Keratinocyte (primary cell): Measurements from ENCODE around the gene LRRN2. TPM values are rescaled to one million over a fixed set of nuclear protein-coding genes. Genes with fewer than 3 reads are reported as not detected.

Experiments used
- DNase-seq: peaks from one replicate; pipeline ENCODE4 v3.0.0-alpha.2; 2011; ENCODE audit warnings: low read depth, missing footprints, low spot score
- FAIRE-seq: peaks from 2 replicates; lab custom pipeline; 2011; peaks lifted over from hg19 to GRCh38; lab: Jason Lieb, UNC
- H2AFZ ChIP-seq: 2 replicates; pipeline ENCODE4 v1.6.0; 2012; ENCODE audit warnings: low read length, control low read depth, inconsistent platforms; ENCODE audit not compliant: control insufficient read depth
- H3K27ac ChIP-seq: 2 replicates; pipeline ENCODE4 v1.5.1; 2011; ENCODE audit warnings: low read length; ENCODE audit not compliant: control insufficient read depth, insufficient read depth
- H3K27me3 ChIP-seq: 3 replicates; pipeline ENCODE4 v1.6.0; 2011; ENCODE audit warnings: low read length; ENCODE audit not compliant: control insufficient read depth, insufficient read depth; ENCODE audit errors: extremely low read depth
- H3K36me3 ChIP-seq, 2 experiments: 2 replicates in 1 of 2; 3 replicates in 1 of 2; pipeline ENCODE4 v1.5.1; 2011; ENCODE audit warnings: low read length in 2 of 2, mild to moderate bottlenecking in 1 of 2; ENCODE audit not compliant: control insufficient read depth in 2 of 2, insufficient read depth in 2 of 2; ENCODE audit errors: extremely low read depth in 1 of 2
- H3K4me1 ChIP-seq: 3 replicates; pipeline ENCODE4 v1.5.1; 2011; ENCODE audit warnings: low read length; ENCODE audit not compliant: control insufficient read depth, insufficient read depth; ENCODE audit errors: extremely low read depth
- H3K4me2 ChIP-seq: 3 replicates; pipeline ENCODE4 v1.6.0; 2011; ENCODE audit warnings: low read depth, low read length; ENCODE audit not compliant: control insufficient read depth, insufficient read depth; ENCODE audit errors: extremely low read depth
- H3K4me3 ChIP-seq, 3 experiments: fragments of 200-600 bp in 1 of 3; sonication (generic) in 1 of 3; 2 replicates in 2 of 3; 3 replicates in 1 of 3; pipeline ENCODE4 v1.5.1; 2011 to 2016; ENCODE audit warnings: low read length in 3 of 3, mild to moderate bottlenecking in 3 of 3, control low read depth in 2 of 3, inconsistent platforms in 1 of 3, low read depth in 1 of 3, mixed read lengths in 1 of 3, mixed run types in 1 of 3, moderate library complexity in 1 of 3; ENCODE audit not compliant: control insufficient read depth in 2 of 3, insufficient read depth in 2 of 3; ENCODE audit errors: extremely low read depth in 1 of 3
- H3K79me2 ChIP-seq: 2 replicates; pipeline ENCODE4 v1.6.0; 2012; ENCODE audit warnings: low read length; ENCODE audit not compliant: control insufficient read depth, insufficient read depth
- H3K9ac ChIP-seq: 3 replicates; pipeline ENCODE4 v1.6.0; 2011; ENCODE audit warnings: low read length; ENCODE audit not compliant: control insufficient read depth, insufficient read depth; ENCODE audit errors: extremely low read depth
- H3K9me1 ChIP-seq: 3 replicates; pipeline ENCODE4 v1.6.0; 2011; ENCODE audit warnings: low read length; ENCODE audit not compliant: control insufficient read depth, insufficient read depth; ENCODE audit errors: extremely low read depth
- H3K9me3 ChIP-seq: 2 replicates; pipeline ENCODE4 v1.5.1; 2012; ENCODE audit warnings: low read depth, low read length; ENCODE audit not compliant: control insufficient read depth
- H4K20me1 ChIP-seq: 3 replicates; pipeline ENCODE4 v1.6.0; 2011; ENCODE audit warnings: low read length; ENCODE audit not compliant: control insufficient read depth, insufficient read depth; ENCODE audit errors: extremely low read depth
- CTCF ChIP-seq, 3 experiments: IDR thresholded peaks in 1 of 3; conservative IDR thresholded peaks in 1 of 3; optimal IDR thresholded peaks in 1 of 3; 2 replicates in 2 of 3; 3 replicates in 1 of 3; pipeline versions ENCODE3 to v1.5.1; 2011; ENCODE audit warnings: low read length in 3 of 3, mild to moderate bottlenecking in 3 of 3, moderate library complexity in 2 of 3, control low read depth in 1 of 3, inconsistent platforms in 1 of 3; ENCODE audit not compliant: insufficient read depth in 2 of 3; ENCODE audit errors: extremely low read depth in 1 of 3
- EZH2 ChIP-seq: IDR thresholded peaks from one replicate; pipeline ENCODE4 v1.6.1; 2012; ENCODE audit warnings: inconsistent platforms, mild to moderate bottlenecking, low read length, moderate library complexity
- dilution Hi-C: fragments of 300-500 bp; cut with MboI; formaldehyde crosslinking; loops from one replicate; pipeline ENCODE4 v1.7.0; 2020; ENCODE audit warnings: low sequenced_read_pairs; ENCODE audit not compliant: extremely low pct_ligation_motif_present
- polyA plus RNA-seq, 5 experiments: library from polyadenylated mRNA; depleted of rRNA in 3 of 5; stranded (reverse) in 3 of 5; stranded (forward) in 1 of 5; unstranded in 1 of 5; fragments of >200 nt; gene quantifications; 1 replicate in 1 of 5; 2 replicates in 3 of 5; 3 replicates in 1 of 5; pipeline versions ENCODE4 v1.2.1 to v1.2.3, GENCODE V29; 2011 to 2012; ENCODE audit warnings: missing spikeins in 2 of 5, low read depth in 1 of 5, low replicate concordance in 1 of 5

LRRN2 gene
- polyA plus RNA-seq, 1 donor (not counting 4 experiments of a cell fraction or from before 2014, with no cell fraction given): not detected

DNA sequence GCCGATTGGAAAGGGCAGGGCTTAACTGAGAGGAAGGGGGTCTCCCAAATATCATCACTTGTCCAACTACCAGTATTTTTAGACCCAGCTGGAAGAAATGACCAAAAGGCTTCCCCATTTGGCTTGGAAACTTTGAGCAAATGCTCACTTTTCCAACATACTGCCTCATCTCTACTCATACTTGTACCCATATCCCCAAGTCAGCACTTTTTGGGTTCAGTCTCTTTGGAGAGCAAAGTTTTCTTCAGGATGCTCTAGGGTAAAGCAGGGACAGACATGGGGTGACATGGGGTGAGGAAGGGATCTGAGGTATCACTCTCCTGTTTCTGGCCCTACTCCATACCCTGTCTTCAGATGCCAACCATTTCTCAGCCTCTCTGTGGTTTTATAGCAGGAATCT is 27.2 kb downstream of the LRRN2 start:
- H3K27me3 ChIP-seq: peaks cover 6% of the 10 kb centered on the region
- H3K9me1 ChIP-seq: no peaks in the 10 kb centered on the region
- no peak overlapping the region for H3K4me3 ChIP-seq
- no peaks in the 10 kb centered on the region for H3K79me2 ChIP-seq
- TF ChIP-seq EZH2 (no peak), CTCF (optimal IDR thresholded peaks at IDR 0.05 in 1 of 3, IDR thresholded peaks at IDR 0.05 in 1 of 3, conservative IDR thresholded peaks at IDR 0.05 in 1 of 3; ENCODE audit: extremely low read depth in 1 of 3, insufficient read depth in 2 of 3, low read length in 3 of 3) (no peak)
- no peak overlapping the region for H3K27ac ChIP-seq
- FAIRE-seq: no peak
- no peak overlapping the region for H2AFZ ChIP-seq
- no peak for DNase-seq
- H3K36me3 ChIP-seq: no peaks in the 10 kb centered on the region
- dilution Hi-C loops: no loop called here
- H3K4me1 ChIP-seq: no peaks in the 10 kb centered on the region
- H3K9ac ChIP-seq: no peak overlapping the region
- no peaks in the 10 kb centered on the region for H3K9me3 ChIP-seq
- H4K20me1 ChIP-seq: no peaks in the 10 kb centered on the region
- H3K4me2 ChIP-seq: no peak overlapping the region

GRCh38 chr1:204653590-204654340 is 31.8 kb downstream of the LRRN2 start:
- no peaks in the 10 kb centered on the region for H3K79me2 ChIP-seq
- H3K9me1 ChIP-seq: no peaks in the 10 kb centered on the region
- DNase-seq: no peak
- H3K4me1 ChIP-seq: no peaks in the 10 kb centered on the region
- peaks cover 24% of the 10 kb centered on the region for H3K27me3 ChIP-seq
- H3K4me3 ChIP-seq: no peak overlapping the region
- no peaks in the 10 kb centered on the region for H4K20me1 ChIP-seq
- no peak overlapping the region for H3K27ac ChIP-seq
- no peak overlapping the region for H2AFZ ChIP-seq
- TF ChIP-seq EZH2: no peak
- no peak for TF ChIP-seq CTCF (optimal IDR thresholded peaks at IDR 0.05 in 1 of 3, IDR thresholded peaks at IDR 0.05 in 1 of 3, conservative IDR thresholded peaks at IDR 0.05 in 1 of 3; ENCODE audit: extremely low read depth in 1 of 3, insufficient read depth in 2 of 3, low read length in 3 of 3)
- no peak for FAIRE-seq
- H3K9me3 ChIP-seq: no peaks in the 10 kb centered on the region
- dilution Hi-C loops: no loop called here
- H3K4me2 ChIP-seq: no peak overlapping the region
- no peaks in the 10 kb centered on the region for H3K36me3 ChIP-seq
- H3K9ac ChIP-seq: no peak overlapping the region
